Calu3 (cell line): ENCODE data around the gene PDE6A. TPM values are rescaled to one million over a fixed set of nuclear protein-coding genes. Genes with fewer than 3 reads are reported as not detected.

Experiments
- BruUV-seq: library from RNA; stranded (reverse); fragments of 400-500 nt; replicated peaks from 2 replicates; lab custom pipeline; 2021; lab: Mats Ljungman, UMichigan
- CTCF ChIA-PET: fragments of 300-600 bp; sonication (Branson Sonifier 250); formaldehyde crosslinking; loops from one replicate; lab custom pipeline; 2022; ENCODE audit warnings: antibody characterized with exemption; lab: Charles Lee
- DNase-seq: peaks from one replicate; pipeline ENCODE4 v3.0.0; 2022
- H3K27ac Mint-ChIP-seq: one replicate; pipeline ENCODE4 v1.8.0; 2022; ENCODE audit warnings: mixed read lengths; ENCODE audit not compliant: unreplicated experiment
- H3K27me3 Mint-ChIP-seq: one replicate; pipeline ENCODE4 v1.8.0; 2022; ENCODE audit warnings: mixed read lengths; ENCODE audit not compliant: unreplicated experiment
- H3K36me3 Mint-ChIP-seq: one replicate; pipeline ENCODE4 v1.8.0; 2022; ENCODE audit warnings: mild to moderate bottlenecking, moderate library complexity, mixed read lengths; ENCODE audit not compliant: insufficient read depth, unreplicated experiment
- H3K4me1 Mint-ChIP-seq: one replicate; pipeline ENCODE4 v1.8.0; 2022; ENCODE audit warnings: mild to moderate bottlenecking, low read depth, mixed read lengths; ENCODE audit not compliant: unreplicated experiment
- H3K4me3 Mint-ChIP-seq: one replicate; pipeline ENCODE4 v1.8.0; 2022; ENCODE audit warnings: mild to moderate bottlenecking, low read depth, moderate library complexity, mixed read lengths; ENCODE audit not compliant: unreplicated experiment
- H3K9me3 Mint-ChIP-seq: one replicate; pipeline ENCODE4 v1.8.0; 2022; ENCODE audit warnings: low read depth, mixed read lengths; ENCODE audit not compliant: unreplicated experiment
- CTCF ChIP-seq: fragments of 200-600 bp; IDR thresholded peaks from one replicate; pipeline ENCODE4 v1.8.0; 2022; ENCODE audit warnings: antibody characterized with exemption; ENCODE audit not compliant: unreplicated experiment
- intact Hi-C: fragments of 100-400 bp; cut with micrococcal nuclease; formaldehyde crosslinking; loops from one replicate; pipeline ENCODE4 v1.10.0; 2022; ENCODE audit not compliant: unreplicated experiment
- total RNA-seq: library from RNA; stranded (reverse); gene quantifications from 2 replicates; pipeline ENCODE4 v1.2.3, GENCODE V29; 2022

PDE6A gene
- total RNA-seq, 1 experiment from 2014 or later = not detected

- intact Hi-C loops = loop anchor here (1.0 kb wide), 2 partner anchors 21 to 323 kb away; no protein-coding TSS in a partner anchor
- TSS peak; percentile 98 for BruUV-seq
Observed at GRCh38 chr5:149959406-149960236, 15.0 kb upstream of the PDE6A start.

GRCh38 chr5:149957855-149958254 is 13.3 kb upstream of the PDE6A start:
- TF ChIP-seq CTCF = no peak
- BruUV-seq = no TSS peak
- Mint-ChIP-seq H3K27ac (no peak overlapping the region), H3K27me3 (no peaks in the 10 kb centered on the region), H3K4me3 (no peak overlapping the region), H3K36me3 (peaks cover 34% of the 10 kb centered on the region), H3K4me1 (peaks cover 54% of the 10 kb centered on the region), H3K9me3 (no peaks in the 10 kb centered on the region)
- intact Hi-C loops = no loop called here
- CTCF ChIA-PET = interaction anchor here (0.7 to 3.2 kb wide), 8 partner anchors 12 to 120 kb away, joined by 3 to 17 read pairs (median 4); no protein-coding TSS in a partner anchor
- no peak for DNase-seq

More at GRCh38 chr5:149959406-149960236, 15.0 kb upstream of the PDE6A start:
- peak; percentile 78 for TF ChIP-seq CTCF
- no peaks in the 10 kb centered on the region for H3K9me3 Mint-ChIP-seq
- DNase-seq = peak; percentile 52
- peak overlapping the region; percentile 98 for H3K27ac Mint-ChIP-seq
- H3K4me3 Mint-ChIP-seq = peak overlapping the region; percentile 82
- peaks cover 36% of the 10 kb centered on the region for H3K36me3 Mint-ChIP-seq
- H3K4me1 Mint-ChIP-seq = peaks cover 57% of the 10 kb centered on the region
- no peaks in the 10 kb centered on the region for H3K27me3 Mint-ChIP-seq
- CTCF ChIA-PET = interaction anchor here (0.5 to 4.3 kb wide), 15 partner anchors 12 to 126 kb away, joined by 3 to 61 read pairs (median 3); partner anchors contain the start of genes HMGXB3 and TIGD6

GRCh38 chr5:149956685-149957084 is 12.1 kb upstream of the PDE6A start:
- Mint-ChIP-seq H3K36me3 (peaks cover 22% of the 10 kb centered on the region), H3K27me3 (no peaks in the 10 kb centered on the region), H3K4me3 (no peak overlapping the region), H3K4me1 (peaks cover 42% of the 10 kb centered on the region), H3K27ac (no peak overlapping the region), H3K9me3 (no peaks in the 10 kb centered on the region)
- no TSS peak for BruUV-seq
- CTCF ChIA-PET = interaction anchor here (0.9 kb wide), 1 partner anchor 130 kb away, joined by 8 read pairs; no protein-coding TSS in a partner anchor
- DNase-seq = no peak
- no peak for TF ChIP-seq CTCF
- intact Hi-C loops = no loop called here

- intact Hi-C loops = no loop called here
- Mint-ChIP-seq H3K9me3 (no peaks in the 10 kb centered on the region), H3K27me3 (no peaks in the 10 kb centered on the region), H3K27ac (no peak overlapping the region), H3K36me3 (peaks cover 6% of the 10 kb centered on the region), H3K4me1 (peaks cover 30% of the 10 kb centered on the region), H3K4me3 (no peak overlapping the region)
- DNase-seq = no peak
- CTCF ChIA-PET = interaction anchor here (0.8 kb wide), 1 partner anchor 18 kb away, joined by 3 read pairs; no protein-coding TSS in a partner anchor
- no peak for TF ChIP-seq CTCF
- BruUV-seq = no TSS peak
Observed at GRCh38 chr5:149954798-149955197, 10.2 kb upstream of the PDE6A start.
